ENCODE measurements around the gene POU3F2.

DNA sequence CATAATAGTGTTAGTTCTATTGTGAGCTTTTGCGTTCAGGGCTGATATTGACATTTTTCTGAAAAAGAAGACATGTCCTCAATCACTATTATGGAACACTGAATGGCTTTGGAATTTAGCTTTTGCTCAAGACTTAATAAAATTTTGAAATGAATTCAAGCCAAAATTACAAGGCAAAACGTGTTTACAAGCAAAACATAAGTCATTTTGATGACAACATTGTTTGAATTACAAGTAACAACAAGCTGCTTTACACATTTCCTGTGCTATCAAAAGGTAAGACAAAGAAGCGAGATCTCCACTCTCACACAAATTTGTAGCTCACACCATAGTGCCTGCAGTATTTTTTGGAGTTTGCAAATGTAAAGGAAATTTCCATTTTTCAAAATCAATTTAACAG is 37.4 kb downstream of the POU3F2 start:
- TF ChIP-seq, protein P1, sequence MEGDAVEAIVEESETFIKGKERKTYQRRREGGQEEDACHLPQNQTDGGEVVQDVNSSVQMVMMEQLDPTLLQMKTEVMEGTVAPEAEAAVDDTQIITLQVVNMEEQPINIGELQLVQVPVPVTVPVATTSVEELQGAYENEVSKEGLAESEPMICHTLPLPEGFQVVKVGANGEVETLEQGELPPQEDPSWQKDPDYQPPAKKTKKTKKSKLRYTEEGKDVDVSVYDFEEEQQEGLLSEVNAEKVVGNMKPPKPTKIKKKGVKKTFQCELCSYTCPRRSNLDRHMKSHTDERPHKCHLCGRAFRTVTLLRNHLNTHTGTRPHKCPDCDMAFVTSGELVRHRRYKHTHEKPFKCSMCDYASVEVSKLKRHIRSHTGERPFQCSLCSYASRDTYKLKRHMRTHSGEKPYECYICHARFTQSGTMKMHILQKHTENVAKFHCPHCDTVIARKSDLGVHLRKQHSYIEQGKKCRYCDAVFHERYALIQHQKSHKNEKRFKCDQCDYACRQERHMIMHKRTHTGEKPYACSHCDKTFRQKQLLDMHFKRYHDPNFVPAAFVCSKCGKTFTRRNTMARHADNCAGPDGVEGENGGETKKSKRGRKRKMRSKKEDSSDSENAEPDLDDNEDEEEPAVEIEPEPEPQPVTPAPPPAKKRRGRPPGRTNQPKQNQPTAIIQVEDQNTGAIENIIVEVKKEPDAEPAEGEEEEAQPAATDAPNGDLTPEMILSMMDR (IDR thresholded peaks at IDR 0.05; ENCODE audit: low read length) = no peak
- TF ChIP-seq EZH2phosphoT487 (IDR thresholded peaks at IDR 0.05; ENCODE audit: low read length) = no peak

Data from MM.1S (cell line).